Measurements from ENCODE around the gene XRCC5.
"Not testable (repeated sequence)": the region's sequence is repeated elsewhere in the genome, so short reads cannot be mapped to it uniquely, and the experiment has no call there.

Gene XRCC5

GRCh38 chr2:216206041-216206703, 97.0 kb downstream of the XRCC5 start:
- no peak for DNase-seq

GRCh38 chr2:216206821-216207220, 97.7 kb downstream of the XRCC5 start:
- DNase-seq: no peak

GRCh38 chr2:216208661-216209060, 99.5 kb downstream of the XRCC5 start:
- not testable (repeated sequence) for DNase-seq

GRCh38 chr2:216210701-216211540, 101.8 kb downstream of the XRCC5 start:
- DNase-seq: no peak

GRCh38 chr2:216211614-216212145, 102.5 kb downstream of the XRCC5 start:
- DNase-seq: no peak

GRCh38 chr2:216214768-216215167, 105.6 kb downstream of the XRCC5 start:
- no peak for DNase-seq

GRCh38 chr2:216215658-216216390, 106.7 kb downstream of the XRCC5 start:
- no peak for DNase-seq

- DNase-seq: no peak
Observed at GRCh38 chr2:216216951-216217903, 108.1 kb downstream of the XRCC5 start.

- DNase-seq: no peak
Observed at GRCh38 chr2:216217904-216218260, 108.7 kb downstream of the XRCC5 start.

- no peak for DNase-seq
Observed at GRCh38 chr2:216219861-216220260, 110.7 kb downstream of the XRCC5 start.

- DNase-seq: no peak
Observed at GRCh38 chr2:216220976-216221375, 111.8 kb downstream of the XRCC5 start.

GRCh38 chr2:216221811-216222210, 112.7 kb downstream of the XRCC5 start:
- no peak for DNase-seq

GRCh38 chr2:216222650-216223352, 113.7 kb downstream of the XRCC5 start:
- DNase-seq: no peak

- DNase-seq: no peak
Observed at GRCh38 chr2:216224388-216224787, 115.2 kb downstream of the XRCC5 start.

- no peak for DNase-seq
Observed at GRCh38 chr2:216229277-216229914, 120.2 kb downstream of the XRCC5 start.

- no peak for DNase-seq
Observed at GRCh38 chr2:216231867-216232266, 122.7 kb downstream of the XRCC5 start.

GRCh38 chr2:216232721-216233120, 123.6 kb downstream of the XRCC5 start:
- DNase-seq: no peak

- DNase-seq: no peak
Observed at GRCh38 chr2:216233281-216233995, 124.3 kb downstream of the XRCC5 start.

GRCh38 chr2:216234106-216234505, 125.0 kb downstream of the XRCC5 start:
- no peak for DNase-seq

GRCh38 chr2:216235462-216235861, 126.3 kb downstream of the XRCC5 start:
- no peak for DNase-seq
